ENCODE results near the gene PHF11. TPM values are rescaled to one million over a fixed set of nuclear protein-coding genes. Genes with fewer than 3 reads are reported as not detected.

The PHF11 gene
- total and polyA plus RNA-seq, 2 of the 8 experiments (the other 6 are each of a cell fraction or from before 2014, with no cell fraction given), result 6.1 to 8.1 TPM

GRCh38 chr13:49554387-49554786 is 58.6 kb downstream of the PHF11 start (continued):
- TF ChIP-seq GTF2F1 (IDR thresholded peaks at IDR 0.05; ENCODE audit: borderline replicate concordance, low read depth, low read length) (no peak), NRF1 (IDR thresholded peaks at IDR 0.05; ENCODE audit: low read depth, low read length) (no peak), RAD21 (IDR thresholded peaks at IDR 0.05 in 1 of 2, conservative IDR thresholded peaks at IDR 0.05 in 1 of 2; ENCODE audit: low read depth in 2 of 2, low read length in 2 of 2) (peak; percentile 31 to 42; a peak in 3 of 4 replicates), EGR1 (IDR thresholded peaks at IDR 0.05; ENCODE audit: borderline replicate concordance, low read depth, low read length) (no peak), CBX8 (IDR thresholded peaks at IDR 0.05; ENCODE audit: borderline replicate concordance, low read depth, low read length) (no peak), CHD1 (IDR thresholded peaks at IDR 0.05; ENCODE audit: low read depth, low read length) (no peak)
